Neural progenitor cell (in vitro differentiated cells): ENCODE results near the gene DAP. TPM values are rescaled to one million over a fixed set of nuclear protein-coding genes. Genes with fewer than 3 reads are reported as not detected.

Experiments
- DNase-seq: peaks from one replicate; pipeline ENCODE4 v3.0.0-alpha.2; 2016; ENCODE audit warnings: low spot score
- H2AFZ ChIP-seq: fragments of 200-600 bp; sonication (generic); replicated peaks from 2 replicates; pipeline ENCODE4 v1.6.1; 2016; ENCODE audit warnings: antibody characterized with exemption
- H3F3A ChIP-seq: fragments of 200-600 bp; sonication (generic); 2 replicates; pipeline ENCODE4 v1.6.1; 2016; ENCODE audit warnings: antibody characterized with exemption, low read depth
- H3K27ac ChIP-seq: fragments of 200-600 bp; sonication (generic); 2 replicates; pipeline ENCODE4 v1.5.1; 2016; ENCODE audit warnings: mild to moderate bottlenecking
- H3K27me3 ChIP-seq: fragments of 200-600 bp; sonication (generic); 2 replicates; pipeline ENCODE4 v1.6.1; 2016; ENCODE audit warnings: mild to moderate bottlenecking, moderate library complexity
- H3K36me3 ChIP-seq: fragments of 200-600 bp; sonication (generic); 2 replicates; pipeline ENCODE4 v1.5.1; 2016
- H3K4me1 ChIP-seq: fragments of 200-600 bp; sonication (generic); 2 replicates; pipeline ENCODE4 v1.6.1; 2016; ENCODE audit warnings: mixed run types
- H3K4me2 ChIP-seq: fragments of 200-600 bp; sonication (generic); 2 replicates; pipeline ENCODE4 v1.6.1; 2016
- H3K4me3 ChIP-seq: fragments of 200-600 bp; sonication (generic); 2 replicates; pipeline ENCODE4 v1.5.1; 2016
- H3K79me2 ChIP-seq: fragments of 200-600 bp; sonication (generic); 2 replicates; pipeline ENCODE4 v1.6.1; 2016; ENCODE audit warnings: low read depth
- H3K9ac ChIP-seq: fragments of 200-600 bp; sonication (generic); 2 replicates; pipeline ENCODE4 v1.6.1; 2016
- H3K9me3 ChIP-seq: fragments of 200-600 bp; sonication (generic); 2 replicates; pipeline ENCODE4 v1.5.1; 2016; ENCODE audit warnings: low read depth
- H4K20me1 ChIP-seq: fragments of 200-600 bp; sonication (generic); 2 replicates; pipeline ENCODE4 v1.6.1; 2016; ENCODE audit warnings: low read depth
- H3K27ac Mint-ChIP-seq: 3 replicates; pipeline ENCODE4 v1.8.0; 2021; ENCODE audit warnings: mixed read lengths
- H3K27me3 Mint-ChIP-seq: 2 replicates; pipeline ENCODE4 v1.8.0; 2022; ENCODE audit warnings: low read depth, mild to moderate bottlenecking, inconsistent platforms, moderate library complexity, mixed read lengths; ENCODE audit not compliant: insufficient read depth
- H3K36me3 Mint-ChIP-seq: 3 replicates; pipeline ENCODE4 v1.8.0; 2021; ENCODE audit warnings: mixed read lengths
- H3K4me1 Mint-ChIP-seq: 3 replicates; pipeline ENCODE4 v1.8.0; 2021; ENCODE audit warnings: mixed read lengths
- H3K4me3 Mint-ChIP-seq: 3 replicates; pipeline ENCODE4 v1.8.0; 2021; ENCODE audit warnings: mild to moderate bottlenecking, moderate library complexity, mixed read lengths
- H3K9me3 Mint-ChIP-seq: 3 replicates; pipeline ENCODE4 v1.8.0; 2020; ENCODE audit warnings: mixed read lengths
- CTCF ChIP-seq: fragments of 200-600 bp; sonication (generic); IDR thresholded peaks from 2 replicates; pipeline ENCODE4 v1.5.1; 2017; ENCODE audit warnings: antibody characterized with exemption, mild to moderate bottlenecking
- EZH2 ChIP-seq: fragments of 200-600 bp; sonication (generic); IDR thresholded peaks from 2 replicates; pipeline ENCODE4 v1.6.1; 2017; ENCODE audit warnings: antibody characterized with exemption, mild to moderate bottlenecking, moderate library complexity
- EZH2phosphoT487 ChIP-seq: fragments of 200-600 bp; sonication (generic); IDR thresholded peaks from 2 replicates; pipeline ENCODE4 v1.6.1; 2017; ENCODE audit warnings: antibody characterized with exemption
- total RNA-seq: library from RNA; depleted of rRNA; stranded (reverse); fragments of >200 nt; gene quantifications from 2 replicates; pipeline ENCODE4 v1.2.3, GENCODE V29; 2015; ENCODE audit warnings: low replicate concordance

The DAP gene
- total RNA-seq, 1 donor from 2014 or later = 12.2 TPM

GRCh38 chr5:10682801-10683525, 78.1 kb downstream of the DAP start:
- H3K27ac Mint-ChIP-seq = peak overlapping the region; percentile 18
- Histone ChIP-seq H3K4me1 (no peaks in the 10 kb centered on the region), H3K27ac (no peak overlapping the region), H3K9ac (no peak overlapping the region), H2AFZ (no peak overlapping the region), H3K9me3 (no peaks in the 10 kb centered on the region), H4K20me1 (no peaks in the 10 kb centered on the region), H3F3A (no peaks in the 10 kb centered on the region), H3K79me2 (no peaks in the 10 kb centered on the region), H3K27me3 (no peaks in the 10 kb centered on the region), H3K4me3 (no peak overlapping the region), H3K36me3 (no peaks in the 10 kb centered on the region), H3K4me2 (no peak overlapping the region)
- TF ChIP-seq CTCF = no peak
- TF ChIP-seq EZH2phosphoT487 = no peak
- no peak for TF ChIP-seq EZH2
- no peak overlapping the region for H3K4me3 Mint-ChIP-seq
- no peaks in the 10 kb centered on the region for H3K27me3 Mint-ChIP-seq
- peaks cover 32% of the 10 kb centered on the region for H3K36me3 Mint-ChIP-seq
- H3K4me1 Mint-ChIP-seq = peaks cover 7% of the 10 kb centered on the region
- DNase-seq = no peak
- peaks cover 14% of the 10 kb centered on the region for H3K9me3 Mint-ChIP-seq

- H3K4me1 Mint-ChIP-seq = peaks cover 7% of the 10 kb centered on the region
- Histone ChIP-seq H2AFZ (no peak overlapping the region), H4K20me1 (no peaks in the 10 kb centered on the region), H3K4me3 (no peak overlapping the region), H3K36me3 (no peaks in the 10 kb centered on the region), H3K27me3 (no peaks in the 10 kb centered on the region), H3K4me1 (no peaks in the 10 kb centered on the region), H3K9me3 (no peaks in the 10 kb centered on the region), H3K4me2 (no peak overlapping the region), H3K79me2 (no peaks in the 10 kb centered on the region), H3K27ac (no peak overlapping the region), H3F3A (no peaks in the 10 kb centered on the region), H3K9ac (no peak overlapping the region)
- H3K27me3 Mint-ChIP-seq = no peaks in the 10 kb centered on the region
- DNase-seq = no peak
- no peak overlapping the region for H3K4me3 Mint-ChIP-seq
- H3K36me3 Mint-ChIP-seq = peaks cover 34% of the 10 kb centered on the region
- no peak overlapping the region for H3K27ac Mint-ChIP-seq
- TF ChIP-seq EZH2 = no peak
- no peak for TF ChIP-seq EZH2phosphoT487
- TF ChIP-seq CTCF = no peak
- H3K9me3 Mint-ChIP-seq = peaks cover 8% of the 10 kb centered on the region
These were observed 79.0 kb downstream of the DAP start for GRCh38 chr5:10681731-10682679.

GRCh38 chr5:10680876-10681481, 80.1 kb downstream of the DAP start:
- Mint-ChIP-seq H3K36me3 (peaks cover 33% of the 10 kb centered on the region), H3K4me3 (no peak overlapping the region), H3K4me1 (peaks cover 7% of the 10 kb centered on the region), H3K27me3 (no peaks in the 10 kb centered on the region), H3K9me3 (peaks cover 2% of the 10 kb centered on the region), H3K27ac (no peak overlapping the region)
- no peaks in the 10 kb centered on the region for H3K4me1 ChIP-seq
- no peaks in the 10 kb centered on the region for H3F3A ChIP-seq
- H3K9ac ChIP-seq = no peak overlapping the region
- H3K36me3 ChIP-seq = no peaks in the 10 kb centered on the region
- H3K27me3 ChIP-seq = no peaks in the 10 kb centered on the region
- H3K4me3 ChIP-seq = no peak overlapping the region
- H4K20me1 ChIP-seq = no peaks in the 10 kb centered on the region
- H2AFZ ChIP-seq = no peak overlapping the region
- no peaks in the 10 kb centered on the region for H3K79me2 ChIP-seq
- no peak overlapping the region for H3K27ac ChIP-seq
- no peak for TF ChIP-seq EZH2
- TF ChIP-seq CTCF = peak; percentile 8
- TF ChIP-seq EZH2phosphoT487 = no peak
- H3K9me3 ChIP-seq = no peaks in the 10 kb centered on the region
- H3K4me2 ChIP-seq = no peak overlapping the region
- DNase-seq = no peak
